ENCODE data around the gene FLT4.

The FLT4 gene

GRCh38 chr5:180625125-180625790 lies 24.1 kb downstream of the FLT4 start:
- no peak for DNase-seq

- no peak for DNase-seq
Measured at GRCh38 chr5:180624587-180624986, 24.8 kb downstream of the FLT4 start.

- no peak for DNase-seq
Measured at GRCh38 chr5:180623844-180624243, 25.6 kb downstream of the FLT4 start.

- no peak for DNase-seq
Measured at GRCh38 chr5:180623411-180623834, 26.0 kb downstream of the FLT4 start.

GRCh38 chr5:180622910-180623309 lies 26.5 kb downstream of the FLT4 start:
- no peak for DNase-seq

GRCh38 chr5:180621311-180621710 lies 28.1 kb downstream of the FLT4 start:
- DNase-seq, result no peak

GRCh38 chr5:180620014-180620413 lies 29.4 kb downstream of the FLT4 start:
- DNase-seq, result no peak

- no peak for DNase-seq
Measured at GRCh38 chr5:180619563-180619915, 29.9 kb downstream of the FLT4 start.

- no peak for DNase-seq
Measured at GRCh38 chr5:180618829-180619562, 30.4 kb downstream of the FLT4 start.

GRCh38 chr5:180618487-180618828 lies 30.9 kb downstream of the FLT4 start:
- DNase-seq, result no peak

- no peak for DNase-seq
Measured at GRCh38 chr5:180613814-180614188, 35.6 kb downstream of the FLT4 start.

- no peak for DNase-seq
Measured at GRCh38 chr5:180613188-180613813, 36.1 kb downstream of the FLT4 start.

GRCh38 chr5:180612683-180613082 lies 36.7 kb downstream of the FLT4 start:
- no peak for DNase-seq

GRCh38 chr5:180611140-180611850 lies 38.1 kb downstream of the FLT4 start:
- DNase-seq, result no peak

- no peak for DNase-seq
Measured at GRCh38 chr5:180609817-180610550, 39.4 kb downstream of the FLT4 start.

GRCh38 chr5:180609386-180609785 lies 40.0 kb downstream of the FLT4 start:
- no peak for DNase-seq

- no peak for DNase-seq
Measured at GRCh38 chr5:180608572-180609310, 40.7 kb downstream of the FLT4 start.

- peak; percentile 50 for DNase-seq
Measured at GRCh38 chr5:180607861-180608571, 41.4 kb downstream of the FLT4 start.

- DNase-seq, result no peak
Measured at GRCh38 chr5:180606215-180606785, 43.1 kb downstream of the FLT4 start.

GRCh38 chr5:180605554-180606214 lies 43.7 kb downstream of the FLT4 start:
- DNase-seq, result peak; percentile 3

- no peak for DNase-seq
Measured at GRCh38 chr5:180604271-180604670, 45.1 kb downstream of the FLT4 start.

Measured in NCI-H226 (cell line).